ENCODE data around the gene HORMAD2.

The HORMAD2 gene

DNA sequence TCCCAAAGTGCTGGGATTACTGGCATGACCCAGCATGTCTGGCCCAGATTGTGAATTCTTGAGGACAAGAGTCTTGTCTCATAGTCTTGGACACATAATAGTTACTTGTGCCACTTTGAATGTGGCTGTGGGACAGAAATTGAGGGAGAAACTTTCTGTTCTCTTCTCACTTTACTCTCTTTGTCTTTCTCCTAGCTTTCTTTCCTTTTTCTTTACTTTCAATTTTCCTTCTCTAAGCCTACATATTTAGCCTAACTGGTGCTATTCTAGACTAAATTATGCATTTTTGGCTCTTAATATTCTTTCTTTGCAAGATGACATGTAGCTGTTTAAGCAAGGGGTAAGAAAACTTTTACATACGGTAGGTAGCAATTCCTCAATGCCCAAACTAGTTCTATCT, 33.2 kb downstream of the HORMAD2 start:
- Mint-ChIP-seq H3K36me3 (ENCODE audit: low read depth) (no peaks in the 10 kb centered on the region), H3K27ac (no peak overlapping the region), H3K4me3 (no peak overlapping the region), H3K27me3 (no peaks in the 10 kb centered on the region), H3K9me3 (no peaks in the 10 kb centered on the region), H3K4me1 (ENCODE audit: low read depth) (peaks cover 23% of the 10 kb centered on the region)
- no peak for DNase-seq

GRCh38 chr22:30114361-30114760, 34.1 kb downstream of the HORMAD2 start:
- no peak overlapping the region for H3K27ac Mint-ChIP-seq
- DNase-seq, result no peak
- no peaks in the 10 kb centered on the region for H3K36me3 Mint-ChIP-seq (ENCODE audit: low read depth)
- H3K9me3 Mint-ChIP-seq, result no peaks in the 10 kb centered on the region
- H3K4me3 Mint-ChIP-seq, result no peak overlapping the region
- H3K27me3 Mint-ChIP-seq, result no peaks in the 10 kb centered on the region
- H3K4me1 Mint-ChIP-seq (ENCODE audit: low read depth), result peaks cover 22% of the 10 kb centered on the region

DNA sequence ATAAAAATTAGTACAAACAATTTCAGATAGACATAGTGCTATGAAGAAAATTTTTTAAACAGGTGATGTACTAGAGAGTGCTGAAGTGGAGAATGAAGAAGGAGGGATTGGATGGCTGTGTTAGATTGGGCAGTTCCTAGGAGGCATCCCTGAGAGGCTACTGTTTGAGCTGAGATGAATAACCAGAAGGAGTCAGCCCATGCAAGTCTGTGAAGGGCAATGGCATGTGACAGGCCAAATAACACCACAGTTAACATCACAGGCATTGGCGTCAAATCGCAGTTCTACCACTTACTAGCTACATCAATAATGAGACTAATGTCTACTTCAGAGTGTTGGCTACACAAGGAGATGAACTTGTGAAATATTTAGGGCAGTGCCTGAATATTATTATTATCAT, 35.4 kb downstream of the HORMAD2 start:
- Mint-ChIP-seq H3K4me1 (ENCODE audit: low read depth) (peaks cover 22% of the 10 kb centered on the region), H3K36me3 (ENCODE audit: low read depth) (no peaks in the 10 kb centered on the region), H3K9me3 (no peaks in the 10 kb centered on the region), H3K4me3 (no peak overlapping the region), H3K27ac (no peak overlapping the region), H3K27me3 (peaks cover 2% of the 10 kb centered on the region)
- DNase-seq, result no peak

GRCh38 chr22:30116362-30117117, 36.3 kb downstream of the HORMAD2 start:
- peaks cover 22% of the 10 kb centered on the region for H3K4me1 Mint-ChIP-seq (ENCODE audit: low read depth)
- H3K36me3 Mint-ChIP-seq (ENCODE audit: low read depth), result no peaks in the 10 kb centered on the region
- no peaks in the 10 kb centered on the region for H3K9me3 Mint-ChIP-seq

GRCh38 chr22:30117256-30117655, 37.0 kb downstream of the HORMAD2 start:
- Mint-ChIP-seq H3K4me3 (no peak overlapping the region), H3K4me1 (ENCODE audit: low read depth) (peaks cover 28% of the 10 kb centered on the region), H3K9me3 (no peaks in the 10 kb centered on the region), H3K27ac (no peak overlapping the region), H3K27me3 (peaks cover 7% of the 10 kb centered on the region), H3K36me3 (ENCODE audit: low read depth) (no peaks in the 10 kb centered on the region)
- DNase-seq, result no peak

More at GRCh38 chr22:30116362-30117117, 36.3 kb downstream of the HORMAD2 start:
- Mint-ChIP-seq H3K27me3 (peaks cover 4% of the 10 kb centered on the region), H3K27ac (no peak overlapping the region), H3K4me3 (no peak overlapping the region)
- DNase-seq, result no peak

DNA sequence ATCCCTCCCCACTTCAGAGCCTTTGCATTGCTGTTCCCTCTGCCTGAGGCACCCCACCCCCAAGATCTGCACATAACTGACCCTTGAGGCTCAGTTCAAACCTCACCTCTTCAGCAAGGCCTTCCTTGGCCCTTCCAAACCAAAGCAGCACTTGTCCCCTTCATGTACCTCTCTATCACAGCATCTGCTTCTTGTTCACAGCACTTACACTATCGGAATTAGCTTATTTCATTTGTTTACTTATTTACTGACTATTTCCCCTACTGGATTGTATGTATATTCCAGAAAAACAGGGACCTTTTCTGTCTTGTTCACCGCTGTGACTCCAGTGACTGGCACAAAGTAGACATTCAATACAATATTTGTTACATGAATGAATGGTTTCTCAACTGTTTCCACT, 38.0 kb downstream of the HORMAD2 start:
- Mint-ChIP-seq H3K27ac (no peak overlapping the region), H3K27me3 (peaks cover 7% of the 10 kb centered on the region), H3K9me3 (no peaks in the 10 kb centered on the region), H3K4me1 (ENCODE audit: low read depth) (peaks cover 31% of the 10 kb centered on the region), H3K4me3 (no peak overlapping the region), H3K36me3 (ENCODE audit: low read depth) (no peaks in the 10 kb centered on the region)
- no peak for DNase-seq

- no peak for DNase-seq
- Mint-ChIP-seq H3K36me3 (ENCODE audit: low read depth) (no peaks in the 10 kb centered on the region), H3K4me1 (ENCODE audit: low read depth) (peaks cover 22% of the 10 kb centered on the region), H3K27me3 (peaks cover 7% of the 10 kb centered on the region), H3K4me3 (no peak overlapping the region), H3K27ac (no peak overlapping the region), H3K9me3 (no peaks in the 10 kb centered on the region)
Observed at GRCh38 chr22:30121960-30122359, 41.7 kb downstream of the HORMAD2 start.

GRCh38 chr22:30123463-30123862, 43.2 kb downstream of the HORMAD2 start:
- Mint-ChIP-seq H3K4me1 (ENCODE audit: low read depth) (peaks cover 19% of the 10 kb centered on the region), H3K27ac (no peak overlapping the region), H3K4me3 (no peak overlapping the region), H3K9me3 (no peaks in the 10 kb centered on the region), H3K27me3 (peaks cover 7% of the 10 kb centered on the region), H3K36me3 (ENCODE audit: low read depth) (no peaks in the 10 kb centered on the region)
- no peak for DNase-seq

- no peak for DNase-seq
- Mint-ChIP-seq H3K27ac (no peak overlapping the region), H3K36me3 (ENCODE audit: low read depth) (no peaks in the 10 kb centered on the region), H3K27me3 (no peaks in the 10 kb centered on the region), H3K4me3 (no peak overlapping the region), H3K9me3 (no peaks in the 10 kb centered on the region), H3K4me1 (ENCODE audit: low read depth) (peaks cover 17% of the 10 kb centered on the region)
Observed at GRCh38 chr22:30127749-30128166, 47.5 kb downstream of the HORMAD2 start.

GRCh38 chr22:30128511-30128910, 48.2 kb downstream of the HORMAD2 start:
- no peak overlapping the region for H3K4me3 Mint-ChIP-seq

DNA sequence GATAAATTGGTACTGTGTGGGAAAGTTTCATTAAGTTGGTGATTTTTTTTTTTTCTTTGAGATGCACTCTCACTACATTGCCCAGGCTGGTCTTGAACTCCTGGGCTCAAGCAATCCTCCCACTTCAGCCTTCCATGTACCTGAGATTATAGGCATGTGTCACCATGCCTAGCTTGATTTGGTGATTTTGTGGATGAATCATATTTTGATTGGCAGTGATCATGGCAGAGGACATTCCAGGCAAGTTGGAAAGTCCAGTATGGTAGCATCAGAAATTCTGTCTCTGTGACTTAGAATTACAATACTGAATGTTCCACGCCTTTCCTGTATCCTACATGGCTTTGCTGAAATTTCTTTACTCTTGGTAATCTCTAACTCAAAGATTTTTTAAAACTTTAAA, 49.4 kb downstream of the HORMAD2 start:
- Mint-ChIP-seq H3K9me3 (no peaks in the 10 kb centered on the region), H3K27ac (no peak overlapping the region), H3K4me1 (ENCODE audit: low read depth) (peaks cover 15% of the 10 kb centered on the region), H3K36me3 (ENCODE audit: low read depth) (no peaks in the 10 kb centered on the region), H3K4me3 (no peak overlapping the region), H3K27me3 (no peaks in the 10 kb centered on the region)
- DNase-seq, result no peak

More at GRCh38 chr22:30128511-30128910, 48.2 kb downstream of the HORMAD2 start:
- Mint-ChIP-seq H3K4me1 (ENCODE audit: low read depth) (peaks cover 17% of the 10 kb centered on the region), H3K27me3 (no peaks in the 10 kb centered on the region), H3K9me3 (no peaks in the 10 kb centered on the region), H3K36me3 (ENCODE audit: low read depth) (no peaks in the 10 kb centered on the region), H3K27ac (no peak overlapping the region)
- DNase-seq, result no peak

GRCh38 chr22:30132290-30132996, 52.2 kb downstream of the HORMAD2 start:
- H3K27me3 Mint-ChIP-seq, result no peaks in the 10 kb centered on the region
- H3K4me3 Mint-ChIP-seq, result no peak overlapping the region
- H3K9me3 Mint-ChIP-seq, result no peaks in the 10 kb centered on the region
- no peak for DNase-seq
- H3K27ac Mint-ChIP-seq, result peak overlapping the region; percentile 5
- H3K4me1 Mint-ChIP-seq (ENCODE audit: low read depth), result peaks cover 11% of the 10 kb centered on the region
- H3K36me3 Mint-ChIP-seq (ENCODE audit: low read depth), result no peaks in the 10 kb centered on the region

GRCh38 chr22:30140414-30140813, 60.1 kb downstream of the HORMAD2 start:
- Mint-ChIP-seq H3K4me1 (ENCODE audit: low read depth) (no peaks in the 10 kb centered on the region), H3K9me3 (peaks cover 16% of the 10 kb centered on the region), H3K27me3 (no peaks in the 10 kb centered on the region), H3K4me3 (no peak overlapping the region), H3K27ac (no peak overlapping the region), H3K36me3 (ENCODE audit: low read depth) (no peaks in the 10 kb centered on the region)
- DNase-seq, result no peak

DNA sequence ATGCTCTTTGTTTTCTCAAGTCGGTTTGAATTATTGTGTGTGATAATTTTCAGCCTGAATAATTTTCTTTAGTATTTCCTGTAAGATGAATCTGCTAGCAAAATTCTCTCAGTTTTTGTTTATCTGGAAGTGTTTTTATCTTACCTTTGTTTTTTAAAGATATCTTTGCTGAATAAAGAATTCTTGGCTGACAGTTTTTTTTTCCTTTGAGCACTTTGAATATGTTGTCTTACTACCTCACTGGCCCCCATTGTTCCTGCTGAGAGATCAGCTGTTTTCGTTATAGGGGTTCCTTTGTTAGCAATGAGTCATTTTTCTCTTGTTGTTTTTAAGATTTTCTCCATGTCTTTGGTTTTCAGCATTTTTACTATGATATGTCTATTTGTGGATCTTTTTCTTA, 63.0 kb downstream of the HORMAD2 start:
- peaks cover 3% of the 10 kb centered on the region for H3K27me3 Mint-ChIP-seq
- no peaks in the 10 kb centered on the region for H3K4me1 Mint-ChIP-seq (ENCODE audit: low read depth)
- no peak overlapping the region for H3K27ac Mint-ChIP-seq
- no peak for DNase-seq
- H3K36me3 Mint-ChIP-seq (ENCODE audit: low read depth), result no peaks in the 10 kb centered on the region
- peaks cover 16% of the 10 kb centered on the region for H3K9me3 Mint-ChIP-seq
- H3K4me3 Mint-ChIP-seq, result no peak overlapping the region

GRCh38 chr22:30144391-30144790, 64.1 kb downstream of the HORMAD2 start:
- no peak overlapping the region for H3K4me3 Mint-ChIP-seq

More at GRCh38 chr22:30144391-30144790, 64.1 kb downstream of the HORMAD2 start:
- H3K27me3 Mint-ChIP-seq, result peaks cover 3% of the 10 kb centered on the region
- DNase-seq, result no peak
- no peak overlapping the region for H3K27ac Mint-ChIP-seq
- no peaks in the 10 kb centered on the region for H3K36me3 Mint-ChIP-seq (ENCODE audit: low read depth)
- H3K4me1 Mint-ChIP-seq (ENCODE audit: low read depth), result no peaks in the 10 kb centered on the region
- peaks cover 16% of the 10 kb centered on the region for H3K9me3 Mint-ChIP-seq
